Thyroid gland (tissue), 4 donors: Measurements from ENCODE around the gene COL5A3. TPM values are rescaled to one million over a fixed set of nuclear protein-coding genes. Genes with fewer than 3 reads are reported as not detected.

Experiments
- DNase-seq, 2 donors: peaks; one replicate each; pipeline ENCODE4 v3.0.0-alpha.2; 2019
- H3K27ac ChIP-seq, 3 donors: fragments of 200-600 bp; sonication (generic); 1 replicate in 2 of 3; 2 replicates in 1 of 3; pipeline ENCODE4 v1.5.1; 2016 to 2019; ENCODE audit warnings: mild to moderate bottlenecking in 1 of 3, moderate library complexity in 1 of 3
- H3K27me3 ChIP-seq: fragments of 200-600 bp; sonication (generic); one replicate; pipeline ENCODE4 v1.5.1; 2019
- H3K36me3 ChIP-seq, 2 donors: fragments of 200-600 bp; sonication (generic); one replicate each; pipeline ENCODE4 v1.5.1; 2016 to 2019
- H3K4me1 ChIP-seq, 2 donors: fragments of 200-600 bp; sonication (generic); one replicate each; pipeline ENCODE4 v1.5.1; 2017 to 2019
- H3K4me3 ChIP-seq, 3 donors: fragments of 200-600 bp; sonication (generic); replicated peaks in 1 of 3; 1 replicate in 2 of 3; 2 replicates in 1 of 3; pipeline ENCODE4 v1.5.1; 2016; ENCODE audit warnings: mild to moderate bottlenecking in 1 of 3
- H3K9me3 ChIP-seq: fragments of 200-600 bp; sonication (generic); one replicate; pipeline ENCODE4 v1.5.1; 2017
- POLR2A ChIP-seq, 2 donors: fragments of 450-650 bp; IDR thresholded peaks; one replicate each; pipeline ENCODE4 v1.6.1; 2017; ENCODE audit warnings: antibody characterized with exemption in 2 of 2, mild to moderate bottlenecking in 2 of 2, moderate library complexity in 1 of 2
- WGBS, 2 donors: methylation state at CpG; one replicate each; pipeline ENCODE4 v1.1.5; 2017; 5-methylcytosine and 5-hydroxymethylcytosine counted together
- intact Hi-C: fragments of 100-400 bp; cut with DNase I; formaldehyde crosslinking; loops from one replicate; pipeline ENCODE4 v1.15.1; 2023
- total RNA-seq, 4 donors: library from RNA; depleted of rRNA; stranded (reverse); fragments of >200 nt; gene quantifications; one replicate each; pipeline ENCODE4 v1.2.3, GENCODE V29; 2016
- TF ChIP-seq, protein P1 (sequence below), 6 experiments: fragments of 200-600 bp in 3 of 6; fragments of 450-650 bp in 3 of 6; sonication (generic) in 3 of 6; IDR thresholded peaks; one replicate each; pipeline ENCODE4 v1.5.1; 2016 to 2019; ENCODE audit warnings: antibody characterized with exemption in 6 of 6, mild to moderate bottlenecking in 2 of 6, inconsistent platforms in 1 of 6, moderate library complexity in 1 of 6

Gene COL5A3
- total RNA-seq, 4 donors from 2014 or later: 2.0 to 10.1 (median 5.3) TPM

DNA sequence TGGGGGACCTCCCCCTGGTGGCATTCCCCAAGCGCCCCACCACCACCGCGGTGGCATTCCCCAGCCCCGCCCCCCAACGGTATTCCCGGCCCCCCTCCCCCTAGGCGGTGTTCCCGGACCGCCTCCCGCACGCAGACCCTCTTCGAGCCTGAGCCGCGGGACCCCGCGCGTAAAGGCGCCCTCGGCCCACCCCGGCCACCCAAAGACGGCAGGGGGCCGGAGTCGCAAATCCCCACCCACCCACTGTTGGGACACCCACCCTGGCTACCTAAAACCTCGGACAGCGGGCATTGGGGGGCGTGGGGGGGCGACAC, 96.3 kb downstream of the COL5A3 start:
- TF ChIP-seq, protein P1, sequence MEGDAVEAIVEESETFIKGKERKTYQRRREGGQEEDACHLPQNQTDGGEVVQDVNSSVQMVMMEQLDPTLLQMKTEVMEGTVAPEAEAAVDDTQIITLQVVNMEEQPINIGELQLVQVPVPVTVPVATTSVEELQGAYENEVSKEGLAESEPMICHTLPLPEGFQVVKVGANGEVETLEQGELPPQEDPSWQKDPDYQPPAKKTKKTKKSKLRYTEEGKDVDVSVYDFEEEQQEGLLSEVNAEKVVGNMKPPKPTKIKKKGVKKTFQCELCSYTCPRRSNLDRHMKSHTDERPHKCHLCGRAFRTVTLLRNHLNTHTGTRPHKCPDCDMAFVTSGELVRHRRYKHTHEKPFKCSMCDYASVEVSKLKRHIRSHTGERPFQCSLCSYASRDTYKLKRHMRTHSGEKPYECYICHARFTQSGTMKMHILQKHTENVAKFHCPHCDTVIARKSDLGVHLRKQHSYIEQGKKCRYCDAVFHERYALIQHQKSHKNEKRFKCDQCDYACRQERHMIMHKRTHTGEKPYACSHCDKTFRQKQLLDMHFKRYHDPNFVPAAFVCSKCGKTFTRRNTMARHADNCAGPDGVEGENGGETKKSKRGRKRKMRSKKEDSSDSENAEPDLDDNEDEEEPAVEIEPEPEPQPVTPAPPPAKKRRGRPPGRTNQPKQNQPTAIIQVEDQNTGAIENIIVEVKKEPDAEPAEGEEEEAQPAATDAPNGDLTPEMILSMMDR (IDR thresholded peaks at IDR 0.05): no peak
- no peak for TF ChIP-seq POLR2A (IDR thresholded peaks at IDR 0.05)
- intact Hi-C loops: no loop called here
- no peak for DNase-seq
- Histone ChIP-seq H3K27ac (no peak overlapping the region), H3K36me3 (no peaks in the 10 kb centered on the region), H3K9me3 (no peaks in the 10 kb centered on the region), H3K4me1 (peaks cover 5 to 21% of the 10 kb centered on the region in 2 donors), H3K4me3 (peak overlapping the region; percentile 7 to 53 (median 43)), H3K27me3 (no peaks in the 10 kb centered on the region)
- 0% methylated on average over 7 of the region's 27 CpGs; no CpG with 5 or more reads in 1 of the 2 donors for WGBS, 2 donors

DNA sequence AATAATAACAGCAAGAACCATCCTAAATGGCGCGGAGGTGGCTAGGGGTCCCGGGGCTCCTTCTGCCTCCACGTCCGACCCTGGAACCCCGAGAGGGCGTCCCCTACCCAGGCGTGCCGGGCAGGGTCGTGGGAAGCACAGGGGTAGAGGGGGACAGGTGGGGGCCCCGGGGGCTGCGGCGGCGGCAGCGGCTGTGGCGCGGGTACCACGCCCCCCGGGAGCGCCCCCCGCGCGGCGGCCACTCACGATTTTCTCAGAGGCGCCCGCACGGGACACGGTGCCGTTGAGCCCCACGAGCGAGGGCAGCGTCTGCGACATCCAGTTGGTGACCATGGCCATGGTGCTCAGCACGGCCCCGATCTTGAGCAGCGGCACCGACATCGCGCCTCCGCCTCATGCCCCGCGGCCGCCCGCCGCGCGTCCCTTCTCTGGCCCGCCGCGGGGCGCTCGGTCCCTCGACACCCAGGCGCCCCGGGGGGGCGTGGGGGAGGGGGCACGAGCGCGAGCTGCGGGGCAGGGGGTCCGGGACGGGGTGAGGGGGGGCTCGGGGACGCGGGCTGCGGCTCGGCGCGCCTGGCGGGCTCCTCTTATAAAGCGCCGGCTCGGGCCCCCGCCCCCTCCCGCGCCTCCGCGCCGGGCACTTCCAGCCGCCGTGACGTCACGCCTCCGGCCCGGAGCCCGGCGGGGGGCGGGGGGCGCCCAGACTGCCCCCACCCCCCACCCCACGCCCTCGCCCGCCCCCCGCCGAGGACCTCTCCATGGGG, 96.9 kb downstream of the COL5A3 start:
- Histone ChIP-seq H3K27me3 (no peaks in the 10 kb centered on the region), H3K4me1 (peaks cover 5 to 21% of the 10 kb centered on the region in 2 donors), H3K9me3 (no peaks in the 10 kb centered on the region), H3K4me3 (peak overlapping the region in 2 of 3 donors; percentile 15 to 43), H3K27ac (no peak overlapping the region), H3K36me3 (no peaks in the 10 kb centered on the region)
- DNase-seq: peak; percentile 28 to 48
- 2 to 6% methylated on average over 3 to 17 of the region's 95 CpGs for WGBS, 2 donors
- TF ChIP-seq, protein P1 (IDR thresholded peaks at IDR 0.05): no peak
- no peak for TF ChIP-seq POLR2A (IDR thresholded peaks at IDR 0.05)
- intact Hi-C loops: no loop called here

DNA sequence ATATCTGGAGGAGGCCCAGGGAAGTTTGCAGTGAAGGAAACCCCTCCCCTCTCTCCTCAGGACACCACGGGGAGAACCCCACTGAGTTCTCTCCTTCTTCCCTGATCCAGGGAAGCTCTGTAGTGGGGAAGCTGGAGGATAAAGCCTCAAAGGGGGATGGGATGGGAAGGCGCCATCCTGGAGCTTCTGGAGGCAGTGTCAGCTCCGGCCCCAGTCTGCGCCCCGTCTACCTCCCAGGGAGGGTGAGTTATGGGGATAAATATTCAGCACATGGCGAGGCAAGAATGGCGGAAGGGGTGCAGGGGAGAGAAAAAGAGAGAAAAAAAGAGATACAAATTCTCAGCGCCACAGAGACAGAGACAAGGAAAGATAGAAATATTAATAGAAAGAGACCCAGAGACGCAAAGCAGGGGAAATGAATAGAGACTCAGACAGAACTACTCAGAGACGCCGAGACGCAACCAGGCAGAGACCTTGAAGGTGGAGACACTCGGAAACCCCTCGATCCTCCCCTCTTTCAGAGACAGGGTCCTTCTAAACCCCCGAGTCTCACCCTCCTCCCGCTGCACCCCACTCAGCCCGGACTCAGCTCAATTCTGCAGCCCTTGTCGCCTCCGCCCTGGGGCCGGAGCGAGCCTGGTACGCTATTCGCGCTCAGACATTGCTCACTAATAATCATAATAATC, 97.6 kb downstream of the COL5A3 start:
- no peak for DNase-seq
- H3K27ac ChIP-seq: no peak overlapping the region
- H3K4me3 ChIP-seq: peak overlapping the region in 1 of 3 donors; percentile 43
- intact Hi-C loops: no loop called here
- H3K9me3 ChIP-seq: no peaks in the 10 kb centered on the region
- no peak for TF ChIP-seq POLR2A (IDR thresholded peaks at IDR 0.05)
- TF ChIP-seq, protein P1 (IDR thresholded peaks at IDR 0.05): no peak
- 37 to 49% methylated on average over 24 of the region's 24 CpGs for WGBS, 2 donors
- no peaks in the 10 kb centered on the region for H3K27me3 ChIP-seq
- H3K36me3 ChIP-seq: no peaks in the 10 kb centered on the region
- peaks cover 5 to 21% of the 10 kb centered on the region in 2 donors for H3K4me1 ChIP-seq

DNA sequence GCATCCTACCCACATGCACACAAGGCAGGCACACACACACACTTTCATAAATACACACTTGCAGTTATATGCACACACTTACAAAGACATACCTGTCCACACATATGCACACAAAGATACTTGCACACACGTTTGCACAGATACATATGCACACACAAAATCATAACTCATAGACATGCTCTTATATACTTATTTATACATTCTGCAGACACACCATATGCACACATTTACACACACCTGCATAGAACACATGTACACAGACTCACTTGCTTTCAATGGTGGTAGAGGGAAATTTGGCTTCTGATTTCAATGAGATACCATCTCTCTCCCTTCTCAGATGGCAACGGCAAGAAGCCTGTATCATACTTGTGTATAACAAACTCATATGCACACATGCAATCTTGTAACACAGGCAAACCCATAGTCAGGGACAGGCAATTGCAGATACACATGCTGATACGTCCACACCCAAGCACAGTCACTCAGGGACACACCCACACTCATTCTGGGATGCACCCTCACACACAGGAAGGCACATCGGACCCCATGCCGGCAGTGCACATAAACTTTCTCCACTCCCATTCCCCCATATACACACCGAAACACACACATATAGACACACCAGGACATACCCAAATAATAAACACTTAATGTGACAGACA, 98.6 kb downstream of the COL5A3 start:
- Histone ChIP-seq H3K4me1 (peaks cover 5 to 21% of the 10 kb centered on the region in 2 donors), H3K27ac (no peak overlapping the region), H3K4me3 (no peak overlapping the region), H3K9me3 (no peaks in the 10 kb centered on the region), H3K36me3 (no peaks in the 10 kb centered on the region), H3K27me3 (no peaks in the 10 kb centered on the region)
- TF ChIP-seq, protein P1 (IDR thresholded peaks at IDR 0.05): no peak
- no peak for TF ChIP-seq POLR2A (IDR thresholded peaks at IDR 0.05)
- WGBS, 2 donors: 78 to 83% methylated on average over 6 of the region's 6 CpGs
- no peak for DNase-seq
- intact Hi-C loops: no loop called here
